DMS53 treated with DMSO at 0.1 percent for 48 hours (cell line): Measurements from ENCODE around the gene CIP2A.

Source experiments
- DNase-seq: peaks from one replicate; lab custom pipeline; 2025; ENCODE audit not compliant: unreplicated experiment; lab: John Stamatoyannopoulos, UW

CIP2A gene

GRCh38 chr3:108564564-108564963, 24.7 kb downstream of the CIP2A start:
- DNase-seq, result no peak

- DNase-seq, result no peak
Observed at GRCh38 chr3:108562565-108562964, 26.7 kb downstream of the CIP2A start.

DNA sequence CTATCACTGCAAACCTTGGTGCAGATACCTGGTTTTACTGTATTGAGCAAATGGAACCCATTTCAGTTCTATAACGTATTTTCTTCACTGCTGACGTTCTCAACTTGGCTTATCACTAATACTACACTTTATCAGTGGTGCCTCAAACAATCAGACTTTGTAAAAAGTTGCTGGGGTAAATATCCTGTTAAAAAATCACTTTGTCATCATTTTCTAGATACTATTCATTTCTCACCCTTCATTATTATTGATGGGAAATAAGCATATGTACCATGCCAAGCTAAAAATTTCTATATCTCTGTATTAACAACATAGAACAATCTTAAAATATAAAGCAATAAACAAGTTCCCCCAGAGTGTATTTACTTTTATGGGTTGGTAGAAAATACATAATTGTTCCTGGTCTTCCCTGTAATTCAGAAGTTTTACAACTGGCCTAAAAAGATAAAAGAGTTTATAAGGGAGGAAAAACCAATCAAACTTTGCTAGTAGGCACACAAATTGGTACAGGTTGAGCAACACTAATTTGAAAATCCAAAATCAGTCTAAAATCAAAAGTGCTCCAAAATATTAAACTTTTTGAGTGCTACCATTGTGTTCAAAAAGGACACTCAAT, 33.2 kb downstream of the CIP2A start:
- no peak for DNase-seq

DNA sequence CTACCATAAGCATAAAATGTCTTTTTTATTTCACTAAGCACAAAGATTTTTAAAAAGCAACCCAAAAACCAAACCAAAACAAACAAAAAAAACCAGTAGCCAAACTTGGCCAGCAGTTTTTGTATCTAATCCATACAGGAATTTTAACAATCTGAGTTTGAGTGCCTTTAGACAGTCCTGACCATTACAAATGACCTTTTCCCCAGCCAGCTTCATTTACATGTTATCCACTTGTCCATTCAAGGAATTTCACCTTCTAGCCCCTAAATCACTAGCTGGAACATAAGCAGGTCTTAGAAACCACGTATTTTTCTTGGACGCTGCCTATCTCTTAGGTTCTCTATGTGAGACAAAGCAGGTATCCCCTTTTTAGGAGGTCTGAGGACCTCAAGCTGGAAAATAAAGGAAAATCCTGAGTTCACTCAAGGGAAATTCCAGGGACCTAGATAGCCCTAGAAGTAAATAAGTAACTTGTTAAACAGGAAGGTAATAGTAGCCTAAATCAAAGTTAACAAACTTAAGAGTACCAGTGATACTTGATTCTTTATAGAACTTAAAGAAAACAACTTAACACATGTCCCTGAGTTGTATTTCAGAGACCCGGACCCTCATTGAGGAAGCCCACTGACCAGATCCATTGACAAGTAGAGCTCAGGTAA, 34.2 kb downstream of the CIP2A start:
- no peak for DNase-seq

- DNase-seq, result no peak
Observed at GRCh38 chr3:108554229-108554628, 35.0 kb downstream of the CIP2A start.

- peak; percentile 38 for DNase-seq
Observed at GRCh38 chr3:108552267-108553159, 36.7 kb downstream of the CIP2A start.

- no peak for DNase-seq
Observed at GRCh38 chr3:108548886-108549285, 40.4 kb downstream of the CIP2A start.

- DNase-seq, result no peak
Observed at GRCh38 chr3:108548304-108548703, 40.9 kb downstream of the CIP2A start.

- no peak for DNase-seq
Observed at GRCh38 chr3:108546692-108547091, 42.5 kb downstream of the CIP2A start.

GRCh38 chr3:108546247-108546646, 43.0 kb downstream of the CIP2A start:
- DNase-seq, result no peak

DNA sequence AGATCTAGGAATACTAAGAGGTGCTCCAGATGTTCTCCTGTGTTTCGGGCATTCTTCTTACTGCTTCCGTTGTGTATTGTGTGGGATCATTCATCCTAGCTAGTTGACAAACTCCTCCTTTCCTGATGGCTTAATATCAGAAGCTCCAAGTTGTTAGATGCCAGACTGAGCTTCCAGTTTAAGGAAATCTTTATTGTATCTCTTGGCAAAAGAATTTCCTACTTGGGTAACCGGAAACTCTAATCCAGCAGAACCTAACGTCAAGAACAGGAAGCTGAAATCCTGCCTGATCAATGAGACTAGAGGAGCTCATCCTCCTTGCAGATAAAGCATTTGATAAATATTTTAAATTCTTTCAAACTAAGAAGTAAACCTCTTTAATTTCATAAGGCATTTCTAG, 51.2 kb downstream of the CIP2A start:
- DNase-seq, result no peak

- DNase-seq, result no peak
Observed at GRCh38 chr3:108528459-108529252, 60.6 kb downstream of the CIP2A start.

DNA sequence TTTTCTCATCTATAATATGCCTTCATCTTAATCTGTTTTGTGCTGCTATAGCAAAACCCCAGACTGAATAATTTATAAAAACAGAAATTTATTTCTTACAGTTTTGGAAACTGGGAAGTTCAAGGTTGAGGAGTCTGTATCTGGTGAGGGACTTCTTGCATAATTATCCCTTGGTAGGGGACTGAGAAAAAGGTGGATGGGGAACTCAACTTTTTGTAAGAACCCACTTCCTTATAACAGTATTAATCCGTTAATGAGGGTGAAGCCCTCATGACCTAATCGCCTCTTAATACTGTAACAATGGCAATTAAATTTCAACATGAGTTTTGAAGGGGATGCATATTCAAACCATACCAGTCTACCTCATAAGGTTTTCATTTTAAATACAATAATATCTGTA, 61.4 kb downstream of the CIP2A start:
- no peak for DNase-seq

DNA sequence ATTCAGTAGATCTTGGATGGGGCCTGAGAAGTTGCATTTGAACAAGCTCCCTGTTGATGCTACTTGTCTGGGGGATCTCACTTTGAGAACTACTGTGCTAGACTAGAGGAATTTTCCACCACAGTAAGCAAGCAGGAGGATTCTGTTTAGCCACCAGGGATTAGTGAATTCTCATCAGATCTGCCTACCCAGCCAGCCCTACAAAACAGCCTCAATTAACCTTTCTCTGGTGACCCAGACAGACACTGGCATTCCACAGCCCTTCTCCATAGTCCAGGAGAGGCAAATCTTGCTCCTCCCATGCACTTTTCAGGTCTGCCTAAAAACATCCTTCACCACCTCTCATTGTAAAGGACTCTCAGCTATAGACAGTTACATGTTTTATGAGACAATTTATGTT, 62.1 kb downstream of the CIP2A start:
- DNase-seq, result no peak

DNA sequence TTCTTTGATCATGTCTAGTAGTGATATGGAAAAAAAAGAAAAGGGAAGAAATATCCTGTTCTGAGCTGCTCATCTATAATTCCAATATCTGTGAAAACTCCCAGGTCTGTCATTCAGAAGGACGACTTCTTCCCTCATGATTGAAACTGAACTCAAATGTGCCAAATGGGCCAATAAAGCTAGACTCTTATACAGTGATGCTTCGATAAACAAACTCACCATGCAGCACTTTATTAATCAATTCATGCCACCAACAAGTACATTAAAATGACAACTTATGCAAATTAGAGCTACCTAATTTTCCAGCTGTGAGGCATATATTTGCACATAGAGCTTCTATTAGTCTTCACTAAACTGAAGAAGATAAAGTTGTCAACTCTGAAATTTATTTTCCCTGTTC, 63.3 kb downstream of the CIP2A start:
- DNase-seq, result no peak

DNA sequence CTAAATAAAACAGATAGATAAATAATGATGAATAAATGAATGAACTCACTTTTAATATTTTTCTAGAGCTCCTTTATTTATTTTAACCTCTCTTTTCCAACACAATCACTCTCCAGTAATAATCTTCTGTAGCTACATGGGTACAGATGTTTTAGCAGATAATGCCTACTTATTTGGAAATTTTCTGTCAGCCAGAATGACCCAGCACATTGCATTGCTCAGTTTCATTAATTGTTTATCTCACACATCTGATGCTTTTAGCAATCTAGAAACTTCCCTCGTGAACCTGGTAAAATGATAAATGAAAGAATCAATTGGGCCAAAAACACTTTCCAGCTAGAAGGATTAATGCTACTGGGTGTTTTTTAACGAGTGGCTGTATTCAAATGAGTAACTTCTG, 64.0 kb downstream of the CIP2A start:
- no peak for DNase-seq

GRCh38 chr3:108524537-108524936, 64.7 kb downstream of the CIP2A start:
- no peak for DNase-seq

DNA sequence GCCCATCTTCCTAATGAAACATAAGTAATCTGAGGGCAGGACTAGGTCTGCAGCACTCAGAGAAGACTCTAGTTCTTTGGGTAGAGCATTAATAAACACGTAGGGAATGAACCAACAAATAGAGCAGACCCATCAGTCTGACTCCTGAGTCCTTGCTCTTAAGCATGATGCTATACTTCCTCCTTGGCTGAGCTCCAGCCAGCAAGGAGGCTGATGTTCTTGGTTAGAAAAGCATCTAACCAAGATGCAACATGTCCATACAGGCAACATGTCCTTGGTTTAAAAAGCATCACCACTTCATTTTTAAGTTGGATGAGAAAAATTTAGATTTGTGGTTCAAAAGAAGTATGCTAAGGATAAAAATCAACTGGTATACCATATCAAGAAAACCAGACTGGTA, 70.3 kb downstream of the CIP2A start:
- no peak for DNase-seq

- no peak for DNase-seq
Observed at GRCh38 chr3:108516881-108517280, 72.4 kb downstream of the CIP2A start.

GRCh38 chr3:108513961-108514360, 75.3 kb downstream of the CIP2A start:
- peak; percentile 72 for DNase-seq

DNA sequence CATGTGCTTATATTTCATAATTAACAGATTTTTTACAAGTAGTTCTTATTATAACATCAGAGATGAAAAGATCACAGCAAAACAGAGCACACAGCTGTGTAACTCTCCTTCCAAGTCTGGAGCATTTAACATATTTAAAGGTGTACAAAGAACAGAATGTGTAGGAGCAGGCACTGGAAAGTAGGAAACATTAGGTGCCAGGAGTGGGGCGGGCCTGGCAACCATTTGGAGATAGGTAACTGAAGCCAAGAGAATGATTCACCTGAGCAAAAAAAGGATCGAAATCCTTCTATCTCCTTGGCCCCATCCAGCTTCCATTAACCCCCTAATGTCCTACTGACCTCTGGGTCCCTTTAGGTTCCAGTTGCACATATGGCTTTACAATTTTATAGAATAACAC, 76.6 kb downstream of the CIP2A start:
- no peak for DNase-seq
